Brain microvascular endothelial cell (primary cell): Measurements from ENCODE around the gene ADISSP.
"Not testable (repeated sequence)": the region's sequence is repeated elsewhere in the genome, so short reads cannot be mapped to it uniquely, and the experiment has no call there.

Source experiments
- DNase-seq: peaks from one replicate; pipeline ENCODE4 v3.0.0-alpha.2; 2020
- H3K27ac ChIP-seq: fragments of 250-450 bp; sonication (Bioruptor Pico); 2 replicates; pipeline ENCODE4 v1.5.1; 2020; ENCODE audit warnings: mild to moderate bottlenecking, moderate library complexity
- H3K27me3 ChIP-seq: fragments of 250-450 bp; sonication (Bioruptor Pico); replicated peaks from 2 replicates; pipeline ENCODE4 v1.5.1; 2020; ENCODE audit warnings: mild to moderate bottlenecking
- H3K36me3 ChIP-seq: fragments of 250-450 bp; sonication (Bioruptor Pico); replicated peaks from 2 replicates; pipeline ENCODE4 v1.5.1; 2020; ENCODE audit warnings: mild to moderate bottlenecking
- H3K4me3 ChIP-seq: 2 replicates; pipeline ENCODE4 v1.5.1; 2011; ENCODE audit warnings: low read depth, mild to moderate bottlenecking, control low read depth, low read length, moderate library complexity
- in situ Hi-C: cut with HindIII; loops from 2 replicates; pipeline ENCODE4 v1.10.0; 2017; ENCODE audit warnings: low sequenced_read_pairs, low pct_ligation_motif_present
- TF ChIP-seq, protein P1 (sequence below): IDR thresholded peaks from 2 replicates; pipeline ENCODE4 v1.5.1; 2011; ENCODE audit warnings: low read depth, mild to moderate bottlenecking, moderate library complexity, low read length, control low read depth, inconsistent platforms; ENCODE audit errors: missing control alignments

ADISSP gene

GRCh38 chr20:3796477-3797225, 29.1 kb upstream of the ADISSP start:
- H3K27ac ChIP-seq: no peak overlapping the region
- in situ Hi-C loops: no loop called here
- peak overlapping the region; percentile 83 for H3K4me3 ChIP-seq
- H3K27me3 ChIP-seq: no peaks in the 10 kb centered on the region
- H3K36me3 ChIP-seq: no peaks in the 10 kb centered on the region
- DNase-seq: no peak
- TF ChIP-seq, protein P1, sequence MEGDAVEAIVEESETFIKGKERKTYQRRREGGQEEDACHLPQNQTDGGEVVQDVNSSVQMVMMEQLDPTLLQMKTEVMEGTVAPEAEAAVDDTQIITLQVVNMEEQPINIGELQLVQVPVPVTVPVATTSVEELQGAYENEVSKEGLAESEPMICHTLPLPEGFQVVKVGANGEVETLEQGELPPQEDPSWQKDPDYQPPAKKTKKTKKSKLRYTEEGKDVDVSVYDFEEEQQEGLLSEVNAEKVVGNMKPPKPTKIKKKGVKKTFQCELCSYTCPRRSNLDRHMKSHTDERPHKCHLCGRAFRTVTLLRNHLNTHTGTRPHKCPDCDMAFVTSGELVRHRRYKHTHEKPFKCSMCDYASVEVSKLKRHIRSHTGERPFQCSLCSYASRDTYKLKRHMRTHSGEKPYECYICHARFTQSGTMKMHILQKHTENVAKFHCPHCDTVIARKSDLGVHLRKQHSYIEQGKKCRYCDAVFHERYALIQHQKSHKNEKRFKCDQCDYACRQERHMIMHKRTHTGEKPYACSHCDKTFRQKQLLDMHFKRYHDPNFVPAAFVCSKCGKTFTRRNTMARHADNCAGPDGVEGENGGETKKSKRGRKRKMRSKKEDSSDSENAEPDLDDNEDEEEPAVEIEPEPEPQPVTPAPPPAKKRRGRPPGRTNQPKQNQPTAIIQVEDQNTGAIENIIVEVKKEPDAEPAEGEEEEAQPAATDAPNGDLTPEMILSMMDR: no peak

DNA sequence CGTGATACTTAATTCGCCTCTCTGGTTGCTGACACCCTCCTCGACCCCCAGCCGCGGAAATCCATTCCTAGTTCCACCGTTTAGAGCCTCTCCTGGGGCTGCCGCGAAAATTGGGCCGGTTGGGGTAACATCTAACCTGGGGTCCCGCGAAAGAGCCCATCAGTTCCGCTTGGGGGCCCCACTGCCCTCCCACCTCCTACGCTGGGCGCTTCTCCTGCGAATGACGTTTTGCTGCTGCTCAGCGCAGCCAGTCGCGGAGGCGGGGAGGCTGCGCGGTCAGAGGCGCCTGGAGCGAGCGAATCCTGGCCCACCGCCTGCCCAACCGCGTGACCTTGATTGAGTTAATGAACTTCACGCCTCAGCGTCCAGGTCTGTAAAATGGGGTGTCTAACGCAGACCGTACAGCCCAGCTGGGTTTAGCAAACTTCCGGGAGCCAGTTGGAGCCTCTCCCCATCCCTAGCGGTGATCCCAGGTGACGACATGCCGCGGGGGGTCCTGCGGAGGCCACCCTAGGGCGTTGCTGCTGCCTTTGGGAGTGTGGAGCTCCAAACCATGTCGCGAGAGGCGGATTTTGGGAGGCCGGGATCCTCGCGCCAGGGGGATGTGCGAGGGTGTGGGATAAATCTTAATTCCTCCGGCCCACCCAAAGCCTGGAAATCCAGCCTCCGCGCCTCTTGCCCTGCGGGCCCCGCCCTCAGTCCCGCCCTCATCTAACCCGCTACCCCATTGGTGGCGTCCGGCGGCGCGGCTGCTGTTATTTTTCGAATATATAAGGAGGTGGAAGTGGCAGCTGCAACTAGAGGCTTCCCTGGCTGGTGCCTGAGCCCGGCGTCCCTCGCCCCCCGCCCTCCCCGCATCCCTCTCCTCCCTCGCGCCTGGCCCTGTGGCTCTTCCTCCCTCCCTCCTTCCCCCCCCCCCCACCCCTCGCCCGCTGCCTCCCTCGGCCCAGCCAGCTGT, 28.2 kb upstream of the ADISSP start, which contains the start of gene CDC25B:
Gene CDC25B (plus strand): TSS at position 800 of the 958 bp plus-strand sequence. CDS start 222 bp downstream, outside the sequence.
- in situ Hi-C loops: no loop called here
- H3K36me3 ChIP-seq: no peaks in the 10 kb centered on the region
- H3K4me3 ChIP-seq: peak within 1 kb of the TSS; percentile 83
- TF ChIP-seq, protein P1: peak; percentile 70
- no peaks in the 10 kb centered on the region for H3K27me3 ChIP-seq
- peak within 1 kb of the TSS; percentile 95 for H3K27ac ChIP-seq
- DNase-seq: peak; percentile 89

DNA sequence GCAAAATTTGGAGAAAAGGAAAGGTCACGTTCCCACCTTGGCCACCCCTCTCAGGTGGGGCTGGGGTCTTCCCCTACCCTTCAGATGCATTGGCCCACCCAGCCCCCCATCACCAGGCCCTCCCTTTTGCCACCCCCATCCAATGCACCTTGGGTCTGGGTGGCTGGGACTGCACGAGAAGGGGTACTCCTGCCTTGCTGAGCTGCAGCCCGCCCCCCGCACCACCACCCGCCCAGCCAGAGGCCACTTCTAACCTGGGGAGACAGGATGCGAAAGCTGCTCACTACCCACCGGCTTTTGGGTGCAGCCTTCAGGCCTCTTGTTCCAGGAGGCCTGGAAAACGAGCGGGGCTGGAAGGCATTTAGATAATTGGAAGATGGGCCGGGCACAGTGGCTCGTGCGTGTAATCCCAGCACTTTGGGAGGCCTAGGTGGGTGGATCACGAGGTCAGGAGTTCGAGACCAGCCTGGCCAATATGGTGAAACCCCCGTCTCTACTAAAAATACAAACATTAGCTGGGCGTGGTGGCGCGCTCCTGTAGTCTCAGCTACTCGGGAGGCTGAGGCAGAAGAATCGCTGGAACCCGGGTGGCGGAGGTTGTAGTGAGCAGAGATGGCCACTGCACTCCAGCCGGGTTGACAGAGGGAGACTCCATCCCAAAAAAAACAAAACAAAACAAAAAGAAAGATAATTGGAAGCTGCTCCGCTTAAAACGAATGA, 27.3 kb upstream of the ADISSP start:
- H3K27me3 ChIP-seq: no peaks in the 10 kb centered on the region
- in situ Hi-C loops: no loop called here
- no peak overlapping the region for H3K27ac ChIP-seq
- TF ChIP-seq, protein P1: no peak
- DNase-seq: no peak
- no peaks in the 10 kb centered on the region for H3K36me3 ChIP-seq
- peak overlapping the region; percentile 83 for H3K4me3 ChIP-seq

- DNase-seq, H3K36me3 ChIP-seq, H3K27me3 ChIP-seq, in situ Hi-C loops, H3K4me3 ChIP-seq, H3K27ac ChIP-seq: not testable (repeated sequence)
These were observed 26.6 kb upstream of the ADISSP start for GRCh38 chr20:3794168-3794567.

DNA sequence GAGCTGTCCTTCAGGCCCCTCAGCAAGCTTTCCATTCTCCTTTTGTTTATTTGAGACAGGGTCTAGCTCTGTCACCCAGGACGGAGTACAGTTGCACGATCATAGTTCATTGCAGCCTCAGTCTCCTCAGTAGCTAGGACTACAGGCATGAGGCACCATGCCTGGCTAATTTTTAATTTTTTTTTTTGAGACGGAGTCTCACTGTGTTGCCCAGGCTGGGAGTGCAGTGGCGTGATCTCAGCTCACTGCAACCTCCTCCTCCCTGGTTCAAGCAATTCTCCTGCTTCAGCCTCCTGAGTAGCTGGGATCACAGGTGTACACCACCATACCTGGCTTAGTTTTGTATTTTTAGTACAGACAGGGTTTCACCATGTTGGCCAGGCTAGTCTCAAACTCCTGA, 21.6 kb upstream of the ADISSP start:
- H3K36me3 ChIP-seq, H3K27me3 ChIP-seq, H3K4me3 ChIP-seq, H3K27ac ChIP-seq, in situ Hi-C loops, DNase-seq: not testable (repeated sequence)

- no peak for DNase-seq
- Histone ChIP-seq H3K27ac (no peak overlapping the region), H3K36me3 (no peaks in the 10 kb centered on the region), H3K4me3 (no peak overlapping the region), H3K27me3 (no peaks in the 10 kb centered on the region)
- in situ Hi-C loops: no loop called here
- TF ChIP-seq, protein P1: no peak
These were observed 21.2 kb upstream of the ADISSP start for GRCh38 chr20:3788685-3789155.
